ENCODE results near the gene IP6K1.
"Not testable (repeated sequence)": the region's sequence is repeated elsewhere in the genome, so short reads cannot be mapped to it uniquely, and the experiment has no call there.

IP6K1 gene

GRCh38 chr3:49786357-49787181 lies at the start of gene IP6K1:
Gene IP6K1 (minus strand): TSS chr3:49786542. CDS start chr3:49748040, 38,502 bp downstream.
- DNase-seq (ENCODE audit: low spot score) = peak; percentile 100

GRCh38 chr3:49831341-49831740 lies 45.0 kb upstream of the IP6K1 start:
- DNase-seq (ENCODE audit: low spot score) = no peak

GRCh38 chr3:49826016-49826415 lies 39.7 kb upstream of the IP6K1 start:
- peak; percentile 94 for DNase-seq (ENCODE audit: low spot score)

GRCh38 chr3:49823131-49823530 lies 36.8 kb upstream of the IP6K1 start:
- DNase-seq (ENCODE audit: low spot score) = not testable (repeated sequence)

- peak; percentile 78 for DNase-seq (ENCODE audit: low spot score)
Measured at GRCh38 chr3:49813497-49814174, 27.3 kb upstream of the IP6K1 start, which contains the start of gene UBA7. Gene UBA7 (minus strand): TSS chr3:49813953. CDS start chr3:49813787, 166 bp downstream.

GRCh38 chr3:49812916-49813496 lies 26.7 kb upstream of the IP6K1 start:
- DNase-seq (ENCODE audit: low spot score) = no peak

- DNase-seq (ENCODE audit: low spot score) = no peak
Measured at GRCh38 chr3:49807431-49808114, 21.2 kb upstream of the IP6K1 start.

GRCh38 chr3:49806850-49807249 lies 20.5 kb upstream of the IP6K1 start:
- DNase-seq (ENCODE audit: low spot score) = no peak

- no peak for DNase-seq (ENCODE audit: low spot score)
Measured at GRCh38 chr3:49805897-49806701, 19.8 kb upstream of the IP6K1 start.

GRCh38 chr3:49805367-49805782 lies 19.0 kb upstream of the IP6K1 start:
- DNase-seq (ENCODE audit: low spot score) = no peak

GRCh38 chr3:49804141-49805041 lies 18.0 kb upstream of the IP6K1 start:
- no peak for DNase-seq (ENCODE audit: low spot score)

- no peak for DNase-seq (ENCODE audit: low spot score)
Measured at GRCh38 chr3:49803465-49804140, 17.3 kb upstream of the IP6K1 start.

- DNase-seq (ENCODE audit: low spot score) = peak; percentile 79
Measured at GRCh38 chr3:49802719-49803464, 16.6 kb upstream of the IP6K1 start, which contains the start of gene INKA1. Gene INKA1 (plus strand): TSS chr3:49803261. CDS start chr3:49803393, 132 bp downstream.

- no peak for DNase-seq (ENCODE audit: low spot score)
Measured at GRCh38 chr3:49801160-49801559, 14.8 kb upstream of the IP6K1 start.

- no peak for DNase-seq (ENCODE audit: low spot score)
Measured at GRCh38 chr3:49799761-49800160, 13.4 kb upstream of the IP6K1 start, which contains the start of gene CDHR4. Gene CDHR4 (minus strand): TSS chr3:49799873. CDS start chr3:49799812, 61 bp downstream.

GRCh38 chr3:49799105-49799504 lies 12.8 kb upstream of the IP6K1 start:
- no peak for DNase-seq (ENCODE audit: low spot score)

GRCh38 chr3:49794926-49795905 lies 8.9 kb upstream of the IP6K1 start:
- no peak for DNase-seq (ENCODE audit: low spot score)

- DNase-seq (ENCODE audit: low spot score) = no peak
Measured at GRCh38 chr3:49794431-49794830, 8.1 kb upstream of the IP6K1 start.

Data from COLO829 (cell line).